NCI-H1930 (cell line): ENCODE measurements around the gene PCDH10.

ENCODE experiments used
- DNase-seq, 2 experiments: peaks; one replicate each; lab custom pipeline; 2025; lab: John Stamatoyannopoulos, UW

The PCDH10 gene

GRCh38 chr4:133148690-133149363 lies at the start of gene PCDH10:
Gene PCDH10 (plus strand): TSS chr4:133149294. CDS start chr4:133150141, 847 bp downstream.
- peak; percentile 79 to 87 for DNase-seq

- DNase-seq, result no peak
These were observed 47.1 kb upstream of the PCDH10 start for GRCh38 chr4:133102043-133102442.

DNA sequence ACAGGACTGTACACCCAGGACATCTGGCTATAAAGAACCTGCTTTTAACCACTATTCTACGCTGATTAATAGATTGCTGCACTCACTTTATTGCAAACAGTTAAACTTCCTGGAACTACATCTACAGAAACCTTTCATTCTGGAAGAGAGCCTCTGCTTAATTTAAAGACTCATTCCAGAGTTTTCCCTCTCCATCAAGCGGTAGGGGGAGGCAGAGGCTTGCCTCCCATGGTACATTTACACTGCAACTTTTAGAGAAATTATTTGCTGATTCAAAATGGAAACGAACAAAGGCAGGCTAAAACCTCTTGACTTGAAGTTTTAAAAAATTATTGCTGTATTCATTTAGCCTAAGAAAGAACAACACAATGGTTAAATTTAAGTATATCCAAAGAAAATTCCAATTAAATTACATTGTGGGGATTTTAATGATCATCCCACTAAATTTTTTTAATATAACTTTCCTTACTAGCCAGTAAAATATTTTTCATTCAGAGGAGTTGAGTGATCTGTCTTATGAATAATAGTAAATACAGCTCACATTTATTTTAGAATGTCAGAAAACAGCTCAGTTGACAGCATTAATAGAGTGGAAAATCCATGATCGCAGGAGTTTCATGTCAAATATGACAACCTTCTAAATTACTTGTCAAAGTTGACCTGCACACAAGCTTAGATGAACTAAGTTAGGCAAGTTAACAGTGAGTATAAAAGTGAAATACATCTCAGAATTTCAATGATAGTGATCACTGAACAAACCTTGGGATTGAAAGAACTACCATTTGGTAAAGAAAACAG lies 46.3 kb upstream of the PCDH10 start:
- DNase-seq, result no peak

DNA sequence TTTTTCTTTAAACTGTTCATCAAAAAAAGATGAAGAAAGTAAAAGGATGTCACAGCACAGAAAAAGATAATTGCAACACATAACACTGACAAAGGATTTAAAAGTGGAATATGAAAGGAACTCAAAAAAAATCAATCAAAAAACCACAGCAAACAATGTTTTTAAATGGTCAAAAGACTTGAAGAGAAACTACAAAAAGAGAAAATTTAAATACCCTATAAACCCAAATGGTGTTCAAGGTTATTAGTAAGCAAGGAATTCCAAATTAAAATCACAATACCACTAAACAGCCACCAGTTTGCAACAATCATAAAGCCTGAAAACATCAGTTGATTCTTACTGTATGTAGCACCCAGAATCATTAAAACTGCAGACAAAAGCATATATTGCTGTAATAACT lies 36.5 kb upstream of the PCDH10 start:
- DNase-seq, result no peak

DNA sequence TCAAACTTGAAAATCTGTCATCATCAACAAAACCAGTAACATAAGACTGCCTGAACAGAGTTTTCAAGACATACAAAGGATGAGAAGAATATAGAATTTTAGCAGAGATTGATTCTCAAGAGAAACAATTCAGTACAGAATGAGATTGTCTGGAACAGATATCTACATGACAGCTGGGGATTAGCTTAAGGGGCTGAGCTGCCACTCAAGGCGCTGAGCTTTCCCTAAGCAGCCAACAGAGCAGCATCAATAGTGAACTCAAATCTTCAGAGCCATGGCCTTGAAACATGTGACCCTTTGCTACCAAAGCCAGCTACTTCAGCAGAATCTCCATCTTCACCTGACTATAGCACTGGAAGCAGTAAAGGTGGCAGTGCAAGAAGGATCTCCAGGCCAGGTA lies 24.3 kb upstream of the PCDH10 start:
- DNase-seq, result no peak

DNA sequence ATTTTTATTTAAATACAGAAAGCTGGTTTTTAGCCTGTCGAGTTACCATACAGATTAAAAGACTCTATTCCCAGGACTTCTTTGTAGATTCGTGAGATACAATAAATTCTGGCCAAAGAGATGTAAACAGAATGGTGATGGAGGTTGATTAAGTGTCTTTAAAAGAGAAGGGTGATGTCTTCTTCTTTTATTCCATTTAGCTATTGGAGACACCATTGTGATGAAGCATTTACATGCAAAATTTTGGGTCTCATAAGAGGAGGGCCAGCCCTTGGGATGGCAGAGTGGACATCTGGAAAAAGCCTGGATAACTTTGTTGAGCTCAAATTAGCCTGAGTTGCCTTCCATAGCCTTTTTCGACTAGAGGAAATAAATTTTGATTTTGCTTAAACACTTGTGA lies 21.6 kb upstream of the PCDH10 start:
- no peak for DNase-seq

GRCh38 chr4:133129237-133129636 lies 19.9 kb upstream of the PCDH10 start:
- DNase-seq, result no peak

DNA sequence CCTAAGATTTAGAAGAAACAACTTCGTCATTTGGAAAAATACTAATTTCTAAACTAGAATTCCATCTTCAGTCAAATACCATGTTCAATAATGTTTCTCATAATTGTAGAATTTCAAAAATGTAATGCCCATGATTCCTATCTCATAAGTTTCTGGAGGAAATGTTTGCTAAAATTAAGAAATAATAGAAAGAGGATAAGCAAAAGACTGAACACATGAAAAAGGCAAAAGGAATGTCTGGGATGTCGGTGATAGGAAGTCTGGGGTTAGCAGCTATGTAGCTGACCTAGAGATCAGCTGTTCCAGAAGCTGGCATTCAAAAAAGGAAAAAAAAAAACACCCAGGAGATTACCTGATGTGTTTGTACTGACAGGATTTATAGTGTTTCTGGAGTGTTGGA lies 18.9 kb upstream of the PCDH10 start:
- no peak for DNase-seq

GRCh38 chr4:133131829-133132460 lies 17.1 kb upstream of the PCDH10 start:
- no peak for DNase-seq

DNA sequence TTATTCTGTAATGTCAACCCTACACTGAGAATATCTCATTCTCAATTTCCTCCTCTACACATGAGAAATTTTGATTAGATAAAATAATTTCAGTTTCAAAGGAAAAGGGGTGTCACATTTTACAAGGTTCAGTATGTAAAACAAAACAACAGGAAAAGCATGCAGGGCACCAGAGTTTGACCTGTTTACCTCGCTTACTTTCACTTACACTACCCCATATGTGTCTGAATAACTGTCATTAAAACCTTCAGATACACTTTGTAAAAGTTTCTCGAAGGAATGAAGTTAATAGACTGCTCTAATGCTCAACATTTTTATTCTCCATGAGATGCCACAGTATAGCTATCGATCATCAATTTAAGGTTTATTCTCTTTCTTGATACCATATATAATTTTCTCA lies 12.3 kb upstream of the PCDH10 start:
- no peak for DNase-seq

DNA sequence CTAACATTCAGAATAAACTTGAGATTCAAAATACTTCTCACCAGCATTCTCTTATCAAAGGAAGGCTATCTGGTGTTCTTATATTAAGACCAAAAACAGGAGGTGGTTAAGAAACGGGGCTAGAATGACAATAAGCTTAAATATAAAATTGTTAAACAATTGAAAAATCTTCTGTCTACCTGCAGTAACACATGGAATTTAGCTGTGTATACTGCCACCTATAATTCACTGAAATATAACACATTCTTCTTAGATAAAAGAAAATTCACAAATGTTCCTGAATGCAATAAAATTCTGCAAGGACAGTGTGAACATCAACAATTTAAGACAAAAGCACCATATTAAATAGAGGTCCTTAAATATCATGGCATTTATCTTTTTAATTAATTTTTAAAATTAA lies 11.5 kb upstream of the PCDH10 start:
- DNase-seq, result no peak

DNA sequence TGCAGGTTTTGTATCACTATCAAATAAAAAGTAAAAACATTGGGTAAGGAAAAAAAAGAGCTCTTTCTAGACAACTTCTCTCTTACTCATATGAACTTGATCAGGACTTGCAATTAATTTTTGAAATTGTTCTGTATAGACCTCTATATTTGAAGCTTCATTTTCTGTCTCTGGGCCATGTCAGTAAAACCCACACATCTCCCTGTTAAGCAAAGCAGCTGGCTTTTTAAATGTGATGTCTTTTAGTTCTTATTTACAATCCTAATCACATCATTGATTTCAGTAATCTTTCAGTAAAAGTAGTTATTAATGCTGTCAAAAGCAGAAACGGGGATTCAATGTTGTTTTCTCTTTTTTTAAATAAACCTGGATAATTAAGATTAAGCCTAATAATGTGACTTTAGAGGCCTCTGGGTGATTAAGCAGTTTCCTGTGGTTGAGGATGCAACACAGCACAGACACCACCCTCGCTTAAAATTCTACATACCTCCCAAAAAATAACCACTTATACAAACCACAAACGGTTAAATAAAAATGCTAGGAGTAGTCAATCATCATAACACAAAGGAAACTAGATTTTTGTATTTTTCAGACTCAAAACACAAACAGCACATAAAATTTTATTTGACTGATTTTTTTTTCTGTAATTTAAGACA lies 5.2 kb upstream of the PCDH10 start:
- DNase-seq, result no peak

DNA sequence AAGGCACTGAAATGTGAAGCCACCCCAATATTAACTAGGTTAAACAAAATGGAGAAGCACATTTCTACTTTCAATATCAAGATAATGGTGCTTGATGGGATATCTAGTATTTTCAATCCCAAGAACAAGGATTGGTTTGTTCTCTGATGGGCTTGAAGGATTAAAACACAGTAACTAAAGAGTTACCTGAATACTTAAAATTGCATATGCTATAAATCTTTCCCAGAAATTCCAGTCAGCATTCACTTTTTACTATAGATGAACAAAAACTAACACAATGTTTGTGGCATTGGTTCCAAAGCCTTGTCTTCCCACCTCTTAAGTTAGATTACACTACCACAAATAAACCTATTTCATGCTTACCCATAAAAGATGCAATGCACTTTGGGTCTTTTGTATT lies 3.9 kb upstream of the PCDH10 start:
- no peak for DNase-seq

GRCh38 chr4:133145758-133146573 lies 3.1 kb upstream of the PCDH10 start:
- DNase-seq, result no peak

- peak in 1 of 2 experiments; percentile 18 for DNase-seq
These were observed 2.4 kb upstream of the PCDH10 start for GRCh38 chr4:133146574-133147241.

GRCh38 chr4:133147286-133147821 lies 1.7 kb upstream of the PCDH10 start:
- DNase-seq, result no peak

- DNase-seq, result peak; percentile 28 to 35
These were observed 989 bp upstream of the PCDH10 start for GRCh38 chr4:133147921-133148689.

GRCh38 chr4:133149364-133149695 lies 236 bp downstream of the PCDH10 start:
- no peak for DNase-seq

GRCh38 chr4:133149932-133150471 lies 908 bp downstream of the PCDH10 start:
- no peak for DNase-seq
